ENCODE results near the gene MID2.
"Not testable (repeated sequence)": the region's sequence is repeated elsewhere in the genome, so short reads cannot be mapped to it uniquely, and the experiment has no call there.

The MID2 gene

GRCh38 chrX:107955337-107955736 lies 129.7 kb downstream of the MID2 start:
- not testable (repeated sequence) for DNase-seq (ENCODE audit: low spot score)

GRCh38 chrX:107968623-107969022 lies 143.0 kb downstream of the MID2 start:
- DNase-seq (ENCODE audit: low spot score), result no peak

- DNase-seq (ENCODE audit: low spot score), result no peak
Measured at GRCh38 chrX:107970073-107970472, 144.4 kb downstream of the MID2 start.

GRCh38 chrX:107971636-107972035 lies 146.0 kb downstream of the MID2 start:
- DNase-seq (ENCODE audit: low spot score), result no peak

Data from left forelimb (tissue), 1 donor.